HG02763 (cell line): ENCODE results near the gene ASAP3.

Experiments used
- ATAC-seq: cut with Tn5 transposase; IDR thresholded peaks from one replicate; pipeline ENCODE4 v1.9.1; 2021; ENCODE audit warnings: mild to moderate bottlenecking, moderate library complexity; ENCODE audit not compliant: unreplicated experiment

The ASAP3 gene

DNA sequence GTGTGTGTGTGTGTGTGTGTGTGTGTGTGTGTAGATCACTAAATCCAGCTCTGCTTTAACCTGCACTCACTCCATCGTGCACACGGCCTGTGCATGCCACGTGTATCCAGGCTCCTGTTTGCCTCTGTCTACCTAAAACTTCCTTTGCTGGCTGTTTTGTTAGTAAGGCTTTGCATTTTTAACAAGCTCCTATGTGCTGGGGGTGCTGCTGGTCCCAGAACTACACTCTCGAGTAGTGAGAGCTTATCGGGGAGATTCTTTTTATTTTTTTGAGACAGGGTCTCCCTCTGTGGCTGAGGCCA lies 58.8 kb downstream of the ASAP3 start:
- no peak for ATAC-seq

DNA sequence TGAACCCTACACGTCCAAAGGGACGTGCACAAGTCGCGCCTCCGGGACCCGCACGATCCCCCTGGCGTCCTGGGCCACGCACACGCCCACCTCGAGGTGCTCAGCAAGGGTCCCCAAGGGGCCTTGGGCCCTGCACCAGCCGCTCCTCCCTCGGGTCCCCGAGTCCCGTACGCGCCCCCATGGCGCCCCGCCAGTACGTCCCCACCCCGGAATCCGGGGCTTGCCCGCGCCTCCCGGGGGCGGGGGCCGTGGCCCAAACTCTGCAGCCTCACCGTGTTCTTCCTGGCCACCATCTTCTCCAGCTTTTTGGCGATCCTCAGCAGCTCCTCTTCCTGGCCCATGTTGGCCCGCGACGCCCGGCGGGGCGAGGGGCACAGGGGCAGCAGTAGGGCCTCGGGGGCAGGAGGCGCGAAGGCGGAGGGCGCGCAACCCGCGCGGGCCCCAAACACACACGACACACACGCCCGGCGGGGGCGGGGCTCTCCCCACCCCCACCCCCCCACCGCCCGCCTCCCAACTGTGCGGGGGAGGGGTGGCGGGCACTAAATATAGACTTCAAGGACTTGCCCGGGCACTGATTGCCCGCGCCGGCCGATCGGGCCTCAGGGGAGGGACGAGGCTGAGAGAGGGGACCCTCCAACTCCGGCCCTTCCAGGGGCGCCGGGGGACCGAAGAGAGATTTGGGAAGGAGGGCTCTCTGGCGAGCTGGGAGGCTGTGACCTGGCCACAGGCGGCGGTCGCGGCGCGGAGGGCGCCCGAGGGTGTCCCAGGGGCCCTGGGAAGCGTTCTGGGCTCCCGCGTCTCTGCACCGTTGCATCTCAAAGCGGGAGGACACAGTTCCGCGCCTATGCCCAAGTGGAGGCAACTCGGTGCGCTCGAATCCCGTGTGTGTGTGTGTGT lies 59.4 kb downstream of the ASAP3 start, which contains the start of gene TCEA3:
TCEA3 (minus strand) TSS at position 456 of the 900 bp plus-strand sequence; CDS start at position 341, 115 bp downstream.
- no peak for ATAC-seq

DNA sequence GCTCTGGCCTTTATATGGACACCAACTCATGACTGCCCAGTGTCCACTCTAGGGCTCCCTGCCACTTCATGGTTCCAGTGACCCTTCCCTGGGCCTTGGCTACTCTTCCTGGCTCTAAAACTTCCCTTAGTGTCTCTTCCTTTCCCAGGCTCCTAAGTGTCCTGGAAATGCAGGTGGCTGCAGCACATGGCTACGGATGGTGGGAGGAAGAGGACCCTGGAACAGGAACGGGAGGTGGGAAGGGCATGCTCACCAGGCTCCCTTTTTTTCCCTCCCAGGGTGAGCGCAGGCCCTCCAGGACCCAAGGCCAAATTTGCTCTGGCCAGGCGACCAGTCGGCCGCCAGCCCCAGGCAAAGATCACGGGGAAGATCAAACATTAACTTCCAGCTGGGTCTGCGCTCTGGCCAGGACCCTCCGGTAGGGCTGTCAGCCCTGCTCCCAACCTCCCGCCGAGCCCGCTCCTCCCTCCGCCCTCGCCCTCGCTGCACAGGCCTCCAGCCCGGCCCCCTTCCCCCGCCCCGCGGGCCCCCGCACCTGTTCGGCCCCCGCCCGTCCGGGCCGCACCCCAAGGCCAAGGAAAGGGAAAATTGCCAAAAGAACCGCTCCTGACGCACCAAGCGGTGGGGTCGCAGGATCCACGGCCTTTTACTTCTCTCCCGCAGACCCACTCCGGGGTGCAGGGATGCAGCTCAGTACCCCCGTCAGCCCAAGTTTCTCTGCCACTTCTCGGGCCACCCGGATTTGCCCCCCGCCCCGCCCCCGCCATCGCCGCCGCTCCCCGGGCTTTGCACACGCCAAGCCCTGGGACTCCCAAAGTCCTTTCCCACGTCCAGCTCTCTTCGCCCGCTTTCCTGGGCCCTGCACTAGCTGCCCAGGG lies 60.3 kb downstream of the ASAP3 start:
- ATAC-seq: no peak

DNA sequence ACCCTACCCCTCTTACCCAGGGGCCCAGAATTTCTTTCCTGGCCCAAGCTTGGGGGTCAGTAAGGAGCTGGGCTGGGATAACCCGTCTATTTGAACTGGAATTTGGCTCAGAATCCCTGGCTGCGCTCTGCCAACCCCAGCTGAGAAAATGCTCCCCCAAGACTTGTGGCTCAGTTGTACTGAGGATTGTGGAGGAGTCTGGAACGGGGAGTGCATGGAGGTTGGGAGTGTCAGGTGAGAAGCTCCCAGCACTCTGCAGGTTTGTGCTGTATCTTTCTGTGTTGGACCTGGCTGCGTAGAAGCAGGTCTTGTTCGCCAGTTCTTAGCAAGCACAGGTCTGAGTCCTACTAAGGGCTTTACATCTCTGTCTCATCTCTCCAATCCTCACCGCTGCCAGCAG lies 61.0 kb downstream of the ASAP3 start:
- no peak for ATAC-seq

DNA sequence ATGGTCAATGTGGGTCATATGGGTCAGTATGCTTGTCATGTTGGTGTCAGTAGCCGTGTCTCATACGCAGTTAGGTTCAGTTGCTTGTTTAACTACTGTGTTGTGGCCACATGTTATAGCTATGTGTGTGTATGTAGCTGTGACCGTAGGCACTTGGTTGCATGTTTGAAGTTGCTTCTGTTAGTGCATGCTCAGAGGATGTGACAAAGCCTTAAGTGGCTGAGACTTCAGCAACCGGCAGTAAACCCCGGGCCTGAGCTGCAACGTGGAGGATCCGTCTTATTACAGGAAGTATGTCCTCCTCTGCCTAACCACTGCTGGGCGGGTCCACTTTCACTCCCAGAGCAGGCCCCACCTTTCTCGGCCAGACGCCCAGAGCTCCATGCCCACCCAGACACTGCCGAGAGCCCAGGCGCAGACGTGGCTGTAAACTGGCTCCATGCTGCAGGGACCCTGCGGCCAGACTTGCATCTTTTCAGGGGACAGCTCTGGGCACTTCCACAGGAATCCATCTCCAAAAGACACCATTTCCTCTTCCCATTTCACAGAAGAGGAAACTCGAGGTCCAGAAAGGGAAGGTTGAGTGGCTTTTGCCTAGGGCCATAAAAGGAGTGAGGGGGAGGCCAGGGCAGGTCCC lies 61.6 kb downstream of the ASAP3 start:
- no peak for ATAC-seq

DNA sequence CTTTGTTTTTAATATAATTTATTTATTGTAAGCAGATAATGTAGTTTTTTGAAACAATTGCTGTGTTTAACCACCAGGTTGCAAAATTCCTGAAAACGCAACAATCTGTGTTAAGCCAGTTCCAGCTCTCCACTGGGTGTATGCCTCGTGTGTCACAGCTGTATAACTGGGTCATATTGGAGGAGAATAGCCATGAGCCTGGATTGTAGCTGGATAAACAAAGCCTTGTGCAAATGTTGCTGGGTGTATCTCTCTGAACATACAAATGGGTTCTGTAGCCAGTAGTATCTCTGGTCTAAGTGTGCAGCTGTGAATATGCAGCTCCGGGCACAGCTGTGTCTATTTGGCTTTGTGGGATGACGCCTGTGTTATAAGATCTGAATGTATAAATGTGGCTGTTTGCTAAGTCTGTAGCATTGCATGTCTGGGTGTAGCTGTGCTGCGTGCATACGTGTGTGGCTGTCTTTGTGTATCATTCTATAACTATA lies 62.2 kb downstream of the ASAP3 start:
- no peak for ATAC-seq

DNA sequence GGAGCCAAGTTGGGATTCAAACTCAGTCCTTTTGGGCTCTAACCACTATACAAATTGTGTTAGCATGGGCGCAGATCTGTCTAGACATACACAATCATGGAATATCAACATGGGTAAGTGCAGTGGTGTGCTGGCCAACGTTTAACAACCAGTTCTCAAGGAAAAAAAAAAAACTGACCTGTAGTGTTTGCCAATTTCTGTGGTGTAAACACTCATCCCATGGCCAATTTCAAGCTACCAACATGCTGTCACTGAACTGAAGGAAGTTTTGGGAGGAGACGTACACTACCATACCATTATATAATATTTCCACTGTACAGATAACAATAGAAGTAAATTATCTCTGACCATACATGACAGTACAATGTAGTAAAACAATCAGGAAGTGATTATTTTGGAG lies 62.6 kb downstream of the ASAP3 start:
- no peak for ATAC-seq

DNA sequence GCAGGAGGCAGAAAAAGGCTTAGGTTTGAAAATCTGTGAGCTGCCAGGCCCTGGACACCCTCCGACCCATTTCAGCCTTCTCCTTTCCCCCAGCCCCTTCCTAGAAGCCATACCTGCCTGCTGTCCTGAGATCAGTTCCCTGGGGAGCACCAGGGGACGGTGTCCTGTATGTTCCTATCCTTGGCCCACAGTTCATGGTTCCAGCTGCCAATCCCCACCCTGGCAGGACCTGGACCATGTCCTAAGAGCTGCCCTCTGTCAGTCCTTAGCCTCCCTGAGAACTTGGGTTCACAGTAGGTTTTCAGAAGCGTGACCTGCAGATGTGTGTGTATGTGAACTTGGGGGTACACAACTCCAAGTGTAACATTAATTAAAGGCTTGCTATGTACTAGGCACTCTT lies 63.2 kb downstream of the ASAP3 start:
- ATAC-seq: no peak

DNA sequence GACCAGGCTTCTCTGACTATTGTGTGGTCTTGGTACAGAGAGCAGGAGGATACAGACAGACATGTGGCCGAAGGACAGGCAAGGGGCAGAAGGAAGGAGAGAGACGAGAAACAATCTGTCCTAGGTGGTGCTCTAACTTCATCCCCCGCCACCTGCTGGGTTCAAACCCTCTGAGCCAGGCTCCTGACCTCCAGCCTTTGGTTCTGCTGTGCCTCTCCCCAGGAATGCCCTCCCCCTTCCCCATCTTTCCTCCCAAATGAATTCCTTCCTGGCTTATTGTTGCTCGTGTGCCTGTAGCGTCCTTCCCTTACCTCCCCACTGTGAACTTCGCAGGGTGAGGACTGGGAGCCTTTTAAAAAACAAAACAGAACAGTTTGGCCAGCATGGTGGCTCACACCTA lies 64.8 kb downstream of the ASAP3 start:
- no peak for ATAC-seq

DNA sequence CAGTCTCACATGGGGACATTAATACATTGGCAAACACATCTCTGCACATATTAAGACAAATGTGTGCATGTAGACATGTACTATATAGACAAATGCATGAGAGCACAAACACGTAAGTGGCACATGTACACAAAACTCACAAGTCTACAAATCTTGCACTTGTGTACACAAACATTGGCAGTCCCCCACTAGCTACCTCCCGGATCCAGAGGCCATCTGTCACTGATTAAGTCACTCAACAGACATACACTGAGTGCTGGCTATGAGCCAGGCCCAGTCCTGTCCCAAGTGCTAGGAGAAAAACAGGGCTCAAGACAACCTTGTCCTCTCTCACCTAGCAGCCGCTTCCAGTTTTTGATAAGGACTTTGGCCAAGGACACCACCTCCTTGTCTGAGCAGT lies 66.4 kb downstream of the ASAP3 start:
- no peak for ATAC-seq

DNA sequence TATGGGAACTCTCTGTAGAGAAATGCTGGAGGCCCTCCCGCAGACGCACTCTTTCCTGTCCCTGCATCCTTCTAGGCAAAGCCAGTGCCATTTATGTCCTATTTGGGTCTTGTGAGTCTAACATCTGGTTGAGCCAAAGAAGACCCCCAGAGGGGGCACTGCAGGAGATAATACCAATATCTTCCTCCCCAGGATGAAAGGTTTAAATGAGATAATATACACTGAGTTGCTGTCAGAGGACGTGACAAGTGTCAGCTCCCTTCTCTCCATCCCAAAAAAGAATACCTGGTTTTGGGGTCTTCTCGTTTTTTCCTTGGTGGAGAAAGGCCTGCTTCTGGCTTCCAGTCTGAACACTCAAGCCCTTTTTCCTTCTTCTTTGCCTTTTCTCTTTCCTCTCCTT lies 67.0 kb downstream of the ASAP3 start:
- ATAC-seq: no peak

DNA sequence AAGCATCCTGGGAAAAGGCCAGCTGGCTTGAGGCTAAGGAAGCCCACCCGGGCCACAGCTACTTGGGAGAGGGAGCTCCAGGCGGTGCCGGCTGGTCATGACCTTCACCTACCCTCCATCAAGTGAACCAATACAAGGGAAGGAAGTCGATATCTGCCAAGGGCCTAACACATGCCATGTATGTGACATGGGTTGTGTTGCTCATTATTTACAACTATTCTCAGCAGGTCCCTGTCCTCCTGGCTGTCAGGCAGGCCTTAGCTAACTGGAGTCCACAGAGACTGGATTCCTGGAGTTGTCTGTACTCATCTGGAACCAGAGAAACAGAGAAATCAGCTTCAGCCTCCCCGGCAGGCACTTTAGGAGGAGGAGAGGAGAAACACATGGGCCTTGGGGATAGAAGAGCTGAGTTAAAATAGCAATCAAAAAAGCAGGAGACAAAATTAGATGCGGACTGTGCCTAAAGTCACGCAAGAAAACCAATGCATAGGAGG lies 75.1 kb downstream of the ASAP3 start:
- ATAC-seq: no peak

DNA sequence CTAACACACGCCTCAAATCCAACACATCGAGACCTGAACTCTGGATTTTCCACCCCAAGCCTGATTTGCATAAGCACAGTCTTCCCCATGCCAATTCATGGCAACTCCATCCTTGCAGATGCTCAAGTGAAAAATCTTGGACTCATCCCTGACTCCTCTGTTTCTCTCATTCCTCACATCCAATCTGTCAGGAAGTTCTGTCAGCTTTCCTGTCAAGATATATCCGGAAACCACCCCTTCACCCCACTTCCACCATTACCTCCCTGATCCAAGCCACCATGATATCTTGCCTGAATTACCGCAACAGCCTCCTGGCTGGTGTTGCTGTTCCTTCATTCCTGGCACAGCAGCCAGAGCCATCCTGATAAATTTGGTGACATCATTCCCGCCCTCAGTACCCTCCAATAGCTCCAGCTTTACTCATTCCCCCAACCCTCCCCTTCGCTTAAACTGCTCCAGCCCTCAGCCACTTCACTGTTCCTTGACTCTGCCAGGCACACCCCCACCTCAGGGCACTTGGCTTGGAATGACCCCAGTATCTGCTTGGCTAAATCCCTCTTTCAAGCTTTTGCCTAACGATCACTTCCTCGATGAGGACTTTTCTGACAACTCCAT lies 76.9 kb downstream of the ASAP3 start:
- no peak for ATAC-seq

DNA sequence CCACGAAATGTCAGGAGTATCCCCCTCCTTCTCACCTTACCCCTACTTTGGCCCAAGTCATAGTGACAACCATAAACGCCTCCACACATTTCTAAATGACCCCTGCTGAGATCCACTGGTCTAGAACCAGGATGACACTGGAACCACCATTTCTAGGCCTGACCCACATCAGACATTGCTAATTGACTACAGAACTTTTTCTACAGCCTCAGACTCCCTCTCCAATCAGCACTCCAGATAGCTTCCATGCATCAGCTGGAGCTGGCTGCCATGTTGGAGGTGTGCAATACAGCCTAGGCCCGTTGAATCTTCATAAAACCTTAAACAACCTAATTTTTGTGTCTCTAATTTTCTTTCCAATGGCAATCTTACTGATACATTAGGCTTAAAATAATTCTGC lies 78.0 kb downstream of the ASAP3 start:
- no peak for ATAC-seq

DNA sequence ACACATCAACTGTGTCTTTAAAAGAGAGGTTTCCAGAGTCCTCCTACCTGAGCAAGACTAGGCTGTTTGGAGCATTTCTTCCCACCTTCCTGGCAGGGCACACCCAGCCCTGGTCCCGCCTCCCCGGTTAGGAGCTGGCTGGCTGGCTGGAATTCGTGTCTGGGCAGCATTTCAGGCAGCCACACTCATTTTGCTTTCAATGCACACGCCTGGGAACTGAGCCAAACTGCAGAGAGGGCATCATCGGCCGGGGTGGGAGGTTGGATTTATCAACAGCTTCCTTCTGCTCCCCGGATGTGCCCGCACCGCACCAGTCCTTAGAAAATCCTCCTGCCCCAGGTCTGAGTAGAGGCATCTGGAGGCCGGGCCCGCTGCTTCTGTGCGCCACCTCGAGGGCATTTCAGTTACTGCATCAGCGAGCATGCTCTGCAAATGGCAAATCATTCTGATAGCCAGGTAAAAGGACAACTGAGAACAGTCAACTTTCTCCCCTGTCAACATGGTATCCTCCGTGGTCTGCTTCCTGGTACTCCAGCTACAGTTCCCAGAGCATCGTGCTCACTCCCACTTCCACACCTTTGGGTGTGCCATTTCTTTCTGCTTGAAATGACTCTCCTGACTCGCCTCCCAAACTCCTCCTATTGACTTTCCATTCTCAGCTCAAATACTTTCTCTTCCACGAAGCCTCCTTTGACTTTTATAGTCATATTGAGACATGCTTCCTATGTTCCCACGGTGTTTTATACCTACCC lies 80.1 kb downstream of the ASAP3 start:
- ATAC-seq: no peak

DNA sequence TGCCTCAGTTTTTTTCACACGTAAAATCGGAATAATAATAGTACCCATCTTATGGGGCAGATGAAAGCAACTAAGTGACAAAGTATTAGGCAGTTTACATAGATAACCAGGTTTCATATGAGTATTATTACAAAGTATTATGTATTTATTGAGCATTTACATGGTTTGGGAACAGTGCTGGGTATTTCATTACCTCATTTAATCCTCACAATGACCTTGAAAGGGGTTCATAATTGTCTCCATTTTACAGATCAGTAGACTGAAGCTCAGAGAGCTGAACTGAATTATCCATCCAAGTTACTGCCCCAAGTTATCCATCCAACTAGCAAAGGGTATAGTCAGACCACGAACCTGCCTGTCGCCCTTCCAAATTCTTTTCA lies 80.6 kb downstream of the ASAP3 start:
- no peak for ATAC-seq

DNA sequence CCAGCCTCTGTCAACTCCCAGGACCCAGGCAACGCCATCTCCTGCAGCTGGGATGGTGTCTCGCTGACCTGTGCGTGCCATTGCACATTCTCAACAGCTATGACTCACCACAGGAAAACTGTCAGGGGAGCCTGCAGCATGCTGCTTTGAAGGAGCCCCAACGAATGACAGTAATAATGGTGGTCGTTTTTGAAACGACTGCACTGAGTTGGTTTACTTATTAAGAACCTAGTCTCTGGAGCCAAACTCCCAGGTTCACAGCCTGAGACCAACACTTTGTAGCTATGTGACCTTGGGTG lies 81.0 kb downstream of the ASAP3 start:
- no peak for ATAC-seq

DNA sequence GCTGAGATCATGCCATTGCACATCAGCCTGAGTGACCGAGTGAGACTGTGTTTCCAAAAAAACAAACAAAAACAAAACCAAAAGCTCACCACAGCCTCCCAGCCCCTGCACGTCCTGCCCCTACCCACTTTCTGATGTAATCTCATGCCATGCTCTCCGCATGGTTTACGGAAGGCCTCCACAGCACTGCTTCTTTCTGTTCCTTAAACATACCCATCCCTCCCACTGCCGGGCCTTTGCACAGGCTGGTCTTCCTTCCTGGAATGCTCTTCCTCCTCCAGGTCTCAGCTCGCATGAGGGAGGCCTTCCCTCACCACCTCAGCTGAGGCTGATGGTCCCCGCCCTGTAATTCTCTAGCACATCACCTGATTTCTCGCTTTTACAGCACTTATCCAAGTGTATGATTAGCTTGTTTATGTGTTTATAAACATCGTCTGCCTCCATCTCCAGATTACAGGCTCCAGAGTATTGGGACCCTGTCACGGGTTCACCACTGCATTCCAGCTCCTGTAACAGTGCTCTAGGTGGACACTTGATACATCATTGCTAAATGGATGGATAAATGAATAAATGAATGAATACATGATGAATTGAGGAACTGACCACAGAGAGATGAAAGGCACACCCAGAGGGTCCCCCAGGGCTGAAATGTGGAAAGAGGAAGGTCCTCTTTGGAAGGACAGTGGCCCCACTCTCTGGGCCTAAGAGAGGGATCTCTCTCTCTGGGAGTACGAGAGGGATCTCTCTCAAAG lies 81.5 kb downstream of the ASAP3 start:
- no peak for ATAC-seq

DNA sequence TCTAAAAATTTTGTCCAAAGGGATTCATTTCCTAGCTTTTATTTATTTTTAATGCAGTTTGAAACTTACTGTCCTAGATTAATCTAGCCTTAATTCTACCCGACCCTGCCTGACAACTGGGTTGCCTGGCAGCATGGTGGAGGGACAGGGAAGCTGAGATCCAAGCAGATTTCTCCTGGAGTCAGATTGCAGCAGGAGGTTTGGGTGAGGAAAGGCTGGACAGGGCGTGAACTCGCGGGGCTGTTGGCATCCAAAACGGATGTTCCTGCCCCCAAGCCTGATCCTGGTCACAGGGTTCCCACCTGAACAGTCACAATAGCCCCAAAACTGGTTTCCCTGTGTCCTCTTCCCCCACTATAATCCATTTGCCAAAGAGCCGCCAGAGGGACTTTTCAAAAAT lies 82.7 kb downstream of the ASAP3 start:
- ATAC-seq: no peak
